Neural progenitor cell (in vitro differentiated cells): ENCODE data around the gene TYW5.

Experiments used
- EZH2 ChIP-seq: fragments of 200-600 bp; sonication (generic); IDR thresholded peaks from 2 replicates; pipeline ENCODE4 v1.6.1; 2017; ENCODE audit warnings: antibody characterized with exemption, mild to moderate bottlenecking, moderate library complexity
- EZH2phosphoT487 ChIP-seq: fragments of 200-600 bp; sonication (generic); IDR thresholded peaks from 2 replicates; pipeline ENCODE4 v1.6.1; 2017; ENCODE audit warnings: antibody characterized with exemption
- TF ChIP-seq, protein P1 (sequence below): fragments of 200-600 bp; sonication (generic); IDR thresholded peaks from 2 replicates; pipeline ENCODE4 v1.5.1; 2017; ENCODE audit warnings: antibody characterized with exemption, mild to moderate bottlenecking

DNA sequence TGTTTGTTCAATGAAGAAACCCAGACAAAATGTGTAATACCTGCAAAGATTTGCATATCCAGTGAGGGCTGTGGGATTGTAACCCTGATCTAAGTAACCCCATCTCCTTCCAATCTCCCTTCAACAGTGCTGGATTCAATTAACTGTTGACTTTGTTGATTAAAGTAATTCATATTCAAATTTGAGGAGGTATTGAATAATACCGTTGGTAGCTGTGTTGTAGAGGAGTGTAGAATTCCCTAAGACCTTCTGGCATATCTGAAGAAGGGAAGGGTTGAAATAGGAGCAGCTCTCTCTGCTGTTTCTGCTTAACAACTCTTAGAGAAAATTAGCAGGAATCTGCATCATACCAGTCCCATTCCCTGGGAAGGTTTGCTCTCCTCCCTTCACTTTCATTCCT, 28.2 kb upstream of the TYW5 start:
- TF ChIP-seq, protein P1, sequence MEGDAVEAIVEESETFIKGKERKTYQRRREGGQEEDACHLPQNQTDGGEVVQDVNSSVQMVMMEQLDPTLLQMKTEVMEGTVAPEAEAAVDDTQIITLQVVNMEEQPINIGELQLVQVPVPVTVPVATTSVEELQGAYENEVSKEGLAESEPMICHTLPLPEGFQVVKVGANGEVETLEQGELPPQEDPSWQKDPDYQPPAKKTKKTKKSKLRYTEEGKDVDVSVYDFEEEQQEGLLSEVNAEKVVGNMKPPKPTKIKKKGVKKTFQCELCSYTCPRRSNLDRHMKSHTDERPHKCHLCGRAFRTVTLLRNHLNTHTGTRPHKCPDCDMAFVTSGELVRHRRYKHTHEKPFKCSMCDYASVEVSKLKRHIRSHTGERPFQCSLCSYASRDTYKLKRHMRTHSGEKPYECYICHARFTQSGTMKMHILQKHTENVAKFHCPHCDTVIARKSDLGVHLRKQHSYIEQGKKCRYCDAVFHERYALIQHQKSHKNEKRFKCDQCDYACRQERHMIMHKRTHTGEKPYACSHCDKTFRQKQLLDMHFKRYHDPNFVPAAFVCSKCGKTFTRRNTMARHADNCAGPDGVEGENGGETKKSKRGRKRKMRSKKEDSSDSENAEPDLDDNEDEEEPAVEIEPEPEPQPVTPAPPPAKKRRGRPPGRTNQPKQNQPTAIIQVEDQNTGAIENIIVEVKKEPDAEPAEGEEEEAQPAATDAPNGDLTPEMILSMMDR, result no peak
- no peak for TF ChIP-seq EZH2
- no peak for TF ChIP-seq EZH2phosphoT487
